Stimulated activated CD4-positive, alpha-beta T cell treated with anti-CD3 and anti-CD28 coated beads, TNF-alpha, amount 100 ng/mL, for 1 hour (primary cell): ENCODE data around the gene XKR3.
"Not testable (repeated sequence)": the region's sequence is repeated elsewhere in the genome, so short reads cannot be mapped to it uniquely, and the experiment has no call there.

Experiments used
- DNase-seq, 3 donors: peaks; one replicate each; pipeline ENCODE4 v3.0.0-alpha.2; 2020; ENCODE audit warnings: low read depth in 3 of 3, low spot score in 1 of 3

The XKR3 gene

DNA sequence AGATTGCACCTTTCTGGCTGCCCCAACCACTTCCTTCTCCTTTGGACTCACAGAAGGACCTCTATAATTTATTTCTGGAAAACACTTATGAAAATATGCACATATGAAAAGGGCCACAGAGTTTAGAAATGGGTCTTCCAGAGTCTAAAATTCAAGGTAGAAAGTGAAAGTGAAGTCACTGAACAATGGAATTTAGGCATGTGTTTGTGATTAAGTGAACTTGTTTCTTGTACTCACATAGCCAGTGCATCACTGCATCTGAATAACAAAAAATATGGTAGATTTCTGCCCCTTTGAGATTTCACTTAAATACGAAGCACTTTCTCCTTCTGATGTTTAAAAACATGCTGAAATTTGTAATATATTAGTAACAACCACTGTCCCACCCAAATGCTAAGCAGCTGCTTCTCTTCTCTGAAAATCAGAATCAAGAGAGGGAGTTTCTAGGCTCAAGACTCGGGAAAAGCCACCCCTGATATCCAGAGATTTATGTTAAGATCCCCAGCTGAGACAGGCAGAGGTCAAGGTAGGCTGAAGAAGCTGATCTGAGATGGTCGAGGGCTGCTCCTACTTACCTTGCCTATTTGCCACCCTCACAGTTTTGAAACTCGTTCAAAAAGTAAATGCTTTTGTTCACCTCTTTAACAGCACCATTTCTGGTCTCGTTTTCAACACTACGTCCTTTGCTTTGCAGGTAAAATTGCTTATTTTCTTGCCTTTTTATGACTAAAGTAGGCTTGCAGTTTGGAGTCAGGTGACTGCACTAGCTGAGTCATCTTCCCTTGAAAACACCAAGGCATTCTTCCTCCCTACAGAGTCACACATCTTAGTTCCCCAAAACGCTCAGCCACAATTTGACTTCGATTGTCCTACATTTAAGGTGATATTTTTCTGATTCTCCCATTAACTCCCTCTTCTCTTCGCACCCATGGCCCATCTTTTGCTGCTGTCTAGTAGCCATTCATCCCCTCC, at the start of gene XKR3:
XKR3 (minus strand) TSS at position 696 of the 972 bp plus-strand sequence. CDS start 17,338 bp downstream, outside the sequence.
- no peak for DNase-seq

- DNase-seq, result not testable (repeated sequence)
Observed at GRCh38 chr22:16869640-16870039, 44.4 kb upstream of the XKR3 start.

DNA sequence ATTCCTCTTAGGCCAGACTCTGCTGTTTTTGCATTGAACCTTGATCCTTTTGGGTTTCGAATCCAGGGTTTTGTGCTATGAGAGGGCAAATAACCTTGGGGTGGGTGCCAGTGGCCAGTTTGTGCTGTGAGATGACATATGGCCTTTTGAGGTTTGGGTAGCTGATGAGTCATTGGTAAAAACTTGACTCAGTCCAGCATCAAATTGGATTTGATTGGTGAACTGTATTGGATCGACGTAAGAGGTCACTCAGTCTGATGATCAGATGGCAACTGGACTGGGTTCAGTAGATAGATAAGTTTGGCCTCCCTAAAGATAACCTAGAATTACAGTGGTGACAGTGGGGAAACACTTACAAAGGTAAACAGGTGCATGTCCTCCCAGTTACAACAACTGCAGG, 41.0 kb upstream of the XKR3 start:
- DNase-seq, result no peak

DNA sequence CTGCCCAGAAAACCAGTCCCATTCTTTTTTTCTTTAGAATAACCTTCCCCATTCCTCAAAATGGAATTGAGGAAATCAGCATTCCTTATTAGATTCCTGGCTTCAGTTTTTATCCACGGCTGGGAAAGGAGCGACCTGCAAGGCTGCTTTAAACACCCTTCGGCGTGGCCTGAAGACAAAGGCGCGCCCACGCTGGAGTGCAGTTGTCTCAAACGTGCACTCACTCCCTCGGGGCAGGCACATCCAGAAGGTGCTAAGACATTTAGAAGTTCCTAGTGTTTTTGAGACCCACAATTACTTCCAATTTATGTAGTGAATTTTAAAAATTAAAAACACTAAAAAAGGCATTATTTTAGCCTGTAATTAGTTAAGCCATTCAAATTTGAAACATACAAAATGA, 31.6 kb upstream of the XKR3 start:
- not testable (repeated sequence) for DNase-seq

- DNase-seq, result no peak
Observed at GRCh38 chr22:16854631-16855030, 29.4 kb upstream of the XKR3 start.

GRCh38 chr22:16851268-16851996, 26.2 kb upstream of the XKR3 start:
- not testable (repeated sequence) for DNase-seq

GRCh38 chr22:16847271-16847670, 22.1 kb upstream of the XKR3 start:
- no peak for DNase-seq

DNA sequence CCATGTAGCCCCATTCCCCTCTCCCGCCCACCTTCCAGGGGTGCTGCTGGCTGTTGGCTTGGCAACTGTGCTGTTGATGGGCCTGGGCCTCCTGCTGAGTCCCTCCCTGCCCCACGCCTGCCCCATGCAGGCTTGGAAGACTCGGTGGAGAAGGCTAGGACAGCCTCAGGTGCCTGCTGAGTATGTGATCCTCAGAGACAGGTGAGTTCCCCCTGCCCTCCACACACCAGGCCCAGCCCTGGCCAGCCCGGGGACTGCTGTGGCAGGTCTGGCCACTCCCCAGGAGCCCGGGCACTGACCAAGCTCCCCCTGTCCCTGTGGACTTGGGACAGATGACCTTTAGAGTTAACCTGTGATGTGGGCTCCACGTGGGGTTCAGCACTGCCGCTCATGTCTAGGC, 20.7 kb upstream of the XKR3 start:
- DNase-seq, result no peak

- DNase-seq, result no peak
Observed at GRCh38 chr22:16845465-16845864, 20.3 kb upstream of the XKR3 start.

DNA sequence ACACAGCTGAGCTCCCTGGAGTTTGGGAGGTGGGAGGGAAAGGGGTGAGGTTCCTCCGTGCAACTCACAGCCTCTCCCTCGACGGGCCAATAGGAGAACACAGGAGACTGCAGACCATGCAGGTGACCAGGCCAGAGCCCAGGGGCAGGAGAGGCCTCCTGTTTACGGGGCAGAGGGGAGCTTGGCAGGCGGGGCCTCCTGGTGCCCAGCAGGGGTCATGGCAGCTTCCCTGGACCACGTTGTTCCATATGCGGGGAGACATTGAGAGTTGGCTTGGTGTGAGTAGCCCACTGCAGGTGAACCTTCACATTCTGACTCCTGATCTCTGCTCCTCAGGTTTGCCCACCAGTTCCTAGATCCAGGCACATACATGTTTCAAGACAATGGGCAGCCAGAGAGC, 19.3 kb upstream of the XKR3 start:
- DNase-seq, result no peak

DNA sequence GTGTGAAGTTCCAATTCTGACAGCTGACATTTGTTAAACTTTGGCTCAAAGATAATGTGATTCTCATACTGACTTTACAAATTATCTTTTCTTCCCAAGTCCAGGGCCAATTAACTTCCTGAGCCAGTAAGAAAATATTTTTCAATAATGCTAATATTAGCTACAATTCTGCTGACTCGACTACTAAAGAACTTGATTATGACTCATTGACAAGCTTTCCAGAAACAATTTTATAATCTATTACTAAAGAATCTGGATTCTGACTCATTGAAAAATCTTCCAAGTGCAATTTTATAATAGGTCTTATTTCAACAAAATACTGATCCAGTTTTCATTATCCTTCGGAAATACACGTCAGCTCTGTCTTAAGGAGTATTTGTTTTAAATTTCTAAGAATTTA, 12.9 kb upstream of the XKR3 start:
- no peak for DNase-seq

- no peak for DNase-seq
Observed at GRCh38 chr22:16834971-16835370, 9.8 kb upstream of the XKR3 start.

- no peak for DNase-seq
Observed at GRCh38 chr22:16831257-16831656, 6.0 kb upstream of the XKR3 start.

DNA sequence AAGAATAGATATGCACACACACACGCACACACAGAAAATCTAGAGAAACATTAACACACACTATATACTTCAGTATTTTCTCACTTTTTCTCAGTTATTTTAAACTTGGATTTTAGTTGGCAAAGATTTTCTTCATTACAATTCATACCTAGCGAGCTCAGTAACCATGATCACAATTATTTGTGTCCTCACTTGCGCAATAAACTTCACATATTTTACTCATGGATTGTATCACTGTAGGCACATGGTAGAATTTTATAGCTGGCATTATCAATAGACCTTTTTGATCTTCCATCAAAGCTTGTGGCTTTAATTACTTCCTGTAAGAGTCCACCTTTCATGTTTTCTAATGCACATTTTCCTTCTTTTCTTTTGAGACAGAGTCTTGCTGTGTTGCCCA, 4.8 kb upstream of the XKR3 start:
- no peak for DNase-seq

DNA sequence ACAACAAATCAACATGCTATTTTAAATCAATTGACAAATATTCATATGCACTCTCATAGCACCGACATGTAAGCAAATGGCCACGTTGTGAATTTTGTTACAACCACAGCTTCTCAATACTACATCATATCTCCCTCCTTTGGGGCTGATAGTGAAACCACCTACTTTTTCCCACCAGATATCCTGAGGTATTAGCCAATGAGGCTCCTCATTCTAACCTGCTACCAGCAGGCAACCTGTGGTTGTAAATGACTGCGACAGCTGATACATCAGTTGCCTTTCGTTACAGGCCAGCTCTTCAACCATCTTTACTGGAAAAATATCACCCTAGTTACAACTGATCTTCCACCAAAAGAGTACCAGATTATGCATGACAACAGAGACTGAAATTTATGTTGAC, 3.7 kb upstream of the XKR3 start:
- no peak for DNase-seq

DNA sequence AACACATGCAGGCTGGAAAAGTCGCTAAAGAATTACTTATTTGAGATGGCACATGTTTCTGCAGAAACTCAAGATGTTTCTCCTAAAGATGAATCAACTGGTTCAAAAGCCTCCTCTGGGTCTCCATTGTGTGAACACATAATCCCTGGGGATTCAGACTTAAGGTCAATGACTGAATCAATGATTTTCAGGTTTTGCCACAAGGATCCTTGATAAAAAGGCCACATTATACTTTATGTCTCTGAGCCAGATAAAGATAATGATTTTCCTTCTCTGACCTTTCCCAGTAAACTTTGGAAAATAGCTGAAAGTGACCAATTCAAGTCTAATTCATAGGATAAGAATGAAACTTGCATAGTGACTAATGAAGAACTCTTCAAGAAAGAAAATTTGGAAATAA, 2.3 kb upstream of the XKR3 start:
- no peak for DNase-seq

DNA sequence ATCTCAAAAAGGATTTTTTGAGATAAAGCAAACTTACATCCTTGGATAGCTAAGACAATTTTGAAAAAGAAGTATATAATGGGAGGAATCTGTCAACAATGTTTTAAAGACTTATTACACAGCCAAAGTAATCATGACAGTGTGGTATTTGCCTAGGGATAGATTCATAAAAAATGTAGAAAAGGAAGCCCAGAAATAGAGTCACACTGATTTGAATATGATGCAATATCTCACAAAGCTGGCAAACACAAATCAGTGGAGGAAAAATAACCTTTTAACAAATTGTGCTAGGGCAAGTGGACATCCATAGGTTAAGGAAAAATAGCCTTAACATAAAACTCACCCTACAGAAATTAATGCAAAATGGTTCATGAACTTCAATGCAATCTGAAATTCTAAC, 6.0 kb downstream of the XKR3 start:
- no peak for DNase-seq

DNA sequence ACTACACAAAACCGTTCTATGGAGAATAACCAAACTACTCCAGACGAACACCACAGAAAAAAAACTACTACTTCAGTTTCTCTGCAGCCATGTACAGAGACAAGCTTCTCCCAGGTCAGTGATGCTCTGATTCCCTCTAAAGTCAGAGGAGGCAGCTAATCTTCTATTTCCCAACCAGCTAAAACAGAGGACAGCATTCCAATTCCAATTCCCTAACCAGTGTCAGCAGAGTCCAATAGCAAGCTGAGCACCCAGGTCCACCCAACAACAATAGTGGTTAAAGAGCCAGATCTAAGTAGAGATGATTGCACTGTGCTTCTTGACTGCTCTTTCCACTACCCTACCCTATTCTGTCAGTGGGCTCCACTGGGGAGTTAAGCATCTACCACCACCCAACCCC, 6.7 kb downstream of the XKR3 start:
- DNase-seq, result no peak

DNA sequence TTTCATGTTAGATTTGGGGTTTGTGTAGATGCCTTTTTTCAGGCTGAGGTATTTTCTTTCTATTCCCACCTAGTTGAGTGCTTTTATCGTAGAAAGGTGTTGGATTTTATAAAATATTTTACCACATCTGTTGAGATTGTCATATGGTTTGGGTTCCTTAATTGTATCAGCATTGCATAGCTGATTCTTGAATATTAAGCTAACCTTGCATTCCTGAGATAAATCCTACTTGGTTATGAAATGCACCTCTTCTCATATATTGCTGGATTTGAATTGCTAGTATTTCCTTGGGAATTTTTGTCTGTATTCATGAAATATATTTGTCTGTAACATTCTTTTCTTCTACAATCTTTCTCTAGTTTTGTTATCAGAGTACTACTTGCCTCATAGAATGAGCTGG, 10.1 kb downstream of the XKR3 start:
- DNase-seq, result no peak

DNA sequence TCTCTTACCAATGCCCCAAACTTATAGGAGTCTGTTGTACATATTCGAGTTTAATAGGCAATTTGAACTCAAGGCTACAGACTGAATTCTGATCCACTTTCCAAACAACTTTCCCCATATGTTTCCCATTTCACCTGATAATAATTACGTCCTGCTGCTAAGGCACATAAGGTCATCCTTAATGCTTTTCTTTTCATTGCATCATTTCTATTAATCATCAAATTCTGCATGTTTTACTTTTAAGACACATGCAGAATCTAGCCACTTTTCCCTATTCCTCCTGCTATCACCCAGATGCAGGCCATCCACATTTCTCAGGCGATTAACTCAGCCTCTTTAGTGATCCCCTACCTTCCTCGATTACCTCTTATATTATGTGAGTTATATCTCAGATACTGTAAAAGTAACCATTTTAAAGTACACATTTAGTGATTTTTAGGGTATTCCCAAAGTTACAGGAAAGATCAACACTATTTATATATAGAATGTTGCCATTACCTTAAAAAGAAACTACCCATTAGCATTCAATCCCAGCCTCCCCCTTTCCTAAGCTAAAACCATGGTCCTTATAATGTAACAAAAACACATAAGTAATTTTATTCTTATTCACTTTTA, 14.9 kb downstream of the XKR3 start:
- no peak for DNase-seq

DNA sequence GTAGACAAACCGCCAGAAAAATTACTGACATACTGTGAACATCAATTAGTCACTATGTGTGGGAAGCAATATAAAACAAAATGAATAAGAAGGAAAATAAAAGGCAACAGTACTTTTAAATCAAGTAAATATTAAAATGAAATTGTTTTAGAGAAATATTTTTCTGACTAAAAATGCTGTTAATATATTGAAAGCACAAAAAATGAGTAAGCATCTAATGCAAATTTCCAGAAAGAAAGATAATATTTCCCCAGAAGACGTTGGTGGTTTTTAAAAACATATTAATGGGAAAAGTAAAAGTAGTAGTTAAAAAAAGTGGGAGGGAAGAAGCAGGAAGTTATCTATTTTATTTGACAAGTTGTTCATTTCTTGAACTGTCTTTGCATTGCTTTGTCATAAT, 16.5 kb downstream of the XKR3 start:
- no peak for DNase-seq

DNA sequence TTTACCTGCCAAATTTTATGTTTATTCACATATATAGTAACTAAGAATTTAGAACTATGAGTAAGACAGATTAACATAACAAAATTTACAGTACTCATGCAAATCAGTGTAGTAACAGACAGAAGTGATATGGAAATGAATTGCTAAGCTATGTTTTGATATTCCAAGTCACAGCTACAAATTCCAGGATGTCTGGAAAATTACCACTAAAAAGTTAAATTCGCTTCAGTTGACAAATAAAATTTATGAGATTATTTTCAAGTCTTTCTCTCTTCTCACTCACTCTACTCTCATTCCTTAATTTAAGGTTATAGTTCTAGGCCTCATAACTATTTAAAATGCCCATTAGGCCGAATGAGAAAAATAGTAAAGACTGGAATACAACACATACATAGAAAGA, 18.1 kb downstream of the XKR3 start:
- DNase-seq, result no peak
